GM18870 (cell line): ENCODE data around the gene GIT2.

Source experiments
- ATAC-seq: cut with Tn5 transposase; IDR thresholded peaks from one replicate; pipeline ENCODE4 v1.9.1; 2021; ENCODE audit warnings: moderate library complexity; ENCODE audit not compliant: unreplicated experiment

GIT2 gene

GRCh38 chr12:109982210-109982609 lies 14.0 kb downstream of the GIT2 start:
- ATAC-seq: no peak

- ATAC-seq: no peak
Observed at GRCh38 chr12:109981311-109981710, 14.9 kb downstream of the GIT2 start.

- no peak for ATAC-seq
Observed at GRCh38 chr12:109972821-109973220, 23.3 kb downstream of the GIT2 start.

- ATAC-seq: no peak
Observed at GRCh38 chr12:109968801-109969200, 27.4 kb downstream of the GIT2 start.

- ATAC-seq: no peak
Observed at GRCh38 chr12:109968032-109968420, 28.1 kb downstream of the GIT2 start.

DNA sequence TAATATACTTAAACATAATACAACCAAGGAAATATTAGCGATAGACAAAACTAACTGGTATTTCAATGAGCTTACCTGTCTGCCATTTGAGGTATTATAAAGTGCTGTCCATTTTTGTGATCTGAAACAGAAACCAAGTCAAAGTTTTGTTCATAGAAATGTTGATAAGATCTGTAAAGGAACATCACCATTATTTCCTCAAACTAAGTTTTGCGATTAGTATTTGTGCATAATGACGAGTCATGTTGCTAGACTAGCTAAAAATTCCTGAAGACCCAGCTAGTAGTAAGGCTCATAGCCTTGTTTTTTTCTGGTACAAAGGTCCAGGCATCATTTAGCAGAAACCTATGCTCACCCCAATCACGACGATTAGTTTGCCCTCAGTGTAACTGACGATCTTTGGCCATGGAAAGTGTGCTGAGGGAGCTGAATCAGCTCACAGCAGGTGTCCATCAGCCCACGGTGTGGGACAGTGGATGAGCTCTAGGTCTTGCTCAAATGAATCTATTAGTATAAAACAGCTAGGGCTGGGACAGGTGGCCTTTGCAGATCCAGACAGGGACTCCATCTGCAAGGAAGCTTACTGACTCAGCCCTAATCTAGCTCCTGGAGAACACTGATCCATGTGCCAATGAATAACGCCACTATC lies 28.7 kb downstream of the GIT2 start:
- no peak for ATAC-seq

GRCh38 chr12:109966546-109966945 lies 29.6 kb downstream of the GIT2 start:
- ATAC-seq: no peak

GRCh38 chr12:109963743-109964429 lies 32.3 kb downstream of the GIT2 start:
- no peak for ATAC-seq

- no peak for ATAC-seq
Observed at GRCh38 chr12:109963330-109963729, 32.8 kb downstream of the GIT2 start.

DNA sequence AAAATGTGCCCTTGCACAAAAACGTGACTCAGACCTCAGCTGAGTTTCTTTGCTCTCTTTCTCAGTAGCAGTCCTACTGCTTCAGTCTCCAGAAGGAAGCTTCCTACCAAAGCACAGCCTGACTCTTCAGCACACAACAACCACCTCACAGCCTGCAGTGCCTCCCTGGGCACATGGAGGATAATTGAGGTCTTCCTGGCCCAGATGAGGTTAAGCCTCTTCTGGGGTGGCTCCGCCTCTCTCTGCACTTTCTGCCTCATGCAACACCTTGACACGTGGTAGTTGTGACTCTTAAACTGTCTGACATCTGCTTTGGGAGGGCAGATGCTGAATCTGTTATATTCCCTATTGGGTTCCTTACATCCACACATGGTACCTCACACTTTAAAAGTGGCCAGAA lies 33.8 kb downstream of the GIT2 start:
- no peak for ATAC-seq

- ATAC-seq: no peak
Observed at GRCh38 chr12:109961612-109962011, 34.6 kb downstream of the GIT2 start.

DNA sequence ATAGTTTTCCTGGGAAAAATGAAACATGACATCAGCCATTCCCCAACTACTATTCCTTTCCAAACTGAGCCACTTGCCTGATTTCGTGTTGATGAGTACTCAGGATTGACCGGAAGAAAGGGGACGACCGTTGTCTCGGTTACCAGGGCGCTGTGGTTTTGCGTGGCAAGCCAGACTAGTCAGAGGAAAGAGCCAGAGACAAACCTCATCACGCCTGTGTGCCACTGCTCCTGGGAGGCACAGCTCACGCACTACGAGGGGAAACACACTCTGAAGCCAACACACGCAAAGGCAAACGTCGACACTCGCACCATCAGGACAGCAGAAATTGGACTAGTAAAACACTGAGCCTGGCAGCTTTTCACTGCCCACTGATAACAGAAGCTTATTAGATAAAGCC lies 35.0 kb downstream of the GIT2 start:
- ATAC-seq: no peak

DNA sequence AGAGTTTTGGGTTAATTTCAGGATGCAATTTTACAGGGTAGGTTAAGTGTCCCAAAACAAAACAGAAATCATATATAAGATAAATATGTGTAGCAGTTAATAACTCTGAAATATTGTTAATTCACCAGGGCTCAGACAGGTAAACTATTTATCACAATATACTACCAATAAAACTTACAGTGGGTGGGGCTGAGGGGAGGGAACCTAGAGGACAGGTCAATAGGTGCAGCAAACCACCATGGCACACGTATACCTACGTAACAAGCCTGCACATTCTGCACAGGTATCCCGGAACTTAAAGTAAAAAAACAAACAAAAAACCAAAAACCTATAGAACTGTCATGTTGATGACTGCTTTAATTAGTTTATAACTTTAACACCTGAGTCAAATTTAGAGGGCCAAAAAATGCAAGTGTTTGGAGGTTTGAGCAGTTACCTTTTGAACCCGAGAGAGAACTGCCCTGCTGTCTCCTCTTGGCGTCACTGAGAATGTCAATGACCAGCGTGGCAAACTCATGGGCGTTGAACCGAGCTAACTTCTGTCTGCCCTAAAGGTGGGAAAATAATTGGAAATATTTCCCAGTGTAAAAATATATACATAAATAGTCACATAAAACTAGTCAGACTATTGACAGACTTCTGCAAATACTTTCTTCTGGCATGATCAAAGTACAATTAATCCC lies 36.6 kb downstream of the GIT2 start:
- ATAC-seq: no peak

GRCh38 chr12:109958374-109958773 lies 37.8 kb downstream of the GIT2 start:
- ATAC-seq: no peak

- no peak for ATAC-seq
Observed at GRCh38 chr12:109953656-109954055, 42.5 kb downstream of the GIT2 start.

DNA sequence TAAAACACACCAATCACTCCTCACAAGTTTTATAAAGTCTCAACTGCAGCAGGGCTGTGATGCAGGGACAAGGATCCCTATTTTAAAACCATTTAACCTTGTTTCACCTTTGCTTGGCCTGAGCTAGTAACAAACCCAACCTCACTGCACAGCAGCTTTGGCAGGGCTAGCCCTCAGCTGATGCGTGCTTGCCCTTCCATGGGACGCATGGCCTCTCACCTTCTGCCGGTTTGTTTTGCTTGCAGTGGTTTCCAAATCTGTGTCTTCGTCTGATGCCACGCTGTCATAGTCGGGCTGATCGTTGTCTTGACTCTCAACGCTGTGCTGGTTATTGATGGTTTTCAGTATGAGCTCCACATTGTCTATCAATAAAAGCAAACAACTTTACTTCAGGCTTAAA lies 43.3 kb downstream of the GIT2 start:
- no peak for ATAC-seq

DNA sequence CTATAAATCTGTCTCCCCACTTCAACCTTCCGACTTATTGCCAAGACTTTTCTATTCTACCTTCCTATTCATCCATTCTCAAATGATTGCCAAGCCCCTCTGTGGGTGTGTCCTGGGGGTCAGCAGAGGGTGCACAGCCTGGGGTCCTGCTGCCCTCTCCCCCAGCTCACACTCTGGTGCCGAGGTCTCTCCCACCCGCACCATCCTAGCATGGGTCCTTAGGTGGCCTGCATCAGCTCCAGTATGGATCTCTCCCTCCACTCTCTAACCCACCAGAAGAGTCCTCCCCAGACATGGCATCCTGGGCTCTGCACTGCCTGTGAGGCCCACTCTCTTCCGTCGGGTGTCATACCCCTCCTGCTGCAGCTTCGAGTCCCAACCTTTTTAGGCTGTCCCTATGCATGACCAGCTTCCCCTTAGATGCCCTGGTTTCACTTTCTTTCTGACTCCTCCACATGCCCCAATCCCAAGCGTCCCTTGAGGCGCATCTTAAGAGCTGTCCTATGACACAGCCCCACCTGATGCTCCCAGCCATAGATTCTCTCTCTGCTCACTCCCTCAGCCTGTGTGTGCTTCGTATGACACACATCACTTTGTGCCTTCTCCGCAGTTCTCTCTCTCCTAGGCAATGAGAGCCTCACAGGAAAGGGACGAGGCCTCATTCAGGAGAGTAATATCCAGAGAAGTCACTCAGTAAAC lies 43.9 kb downstream of the GIT2 start:
- no peak for ATAC-seq

DNA sequence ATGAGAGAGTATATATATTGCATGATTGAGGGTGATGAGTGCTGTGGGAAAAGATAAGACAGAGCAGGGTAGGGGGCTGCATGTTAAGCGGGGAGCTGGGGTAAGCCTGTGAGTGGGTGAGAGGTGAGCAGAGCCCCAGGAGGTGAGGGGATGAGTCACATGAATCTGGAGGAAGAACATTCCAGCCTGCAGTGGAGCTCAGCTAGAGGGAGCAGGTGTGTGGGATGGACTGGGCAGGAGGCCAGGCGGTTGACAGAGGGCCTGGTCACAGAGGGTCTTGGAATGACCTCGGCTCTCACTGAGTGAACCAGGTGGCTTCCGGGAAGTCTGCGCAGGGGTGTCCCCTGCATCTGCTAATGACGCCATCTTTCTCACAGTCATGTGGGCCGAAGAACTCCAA lies 44.4 kb downstream of the GIT2 start:
- no peak for ATAC-seq

- ATAC-seq: no peak
Observed at GRCh38 chr12:109951136-109951535, 45.0 kb downstream of the GIT2 start.

DNA sequence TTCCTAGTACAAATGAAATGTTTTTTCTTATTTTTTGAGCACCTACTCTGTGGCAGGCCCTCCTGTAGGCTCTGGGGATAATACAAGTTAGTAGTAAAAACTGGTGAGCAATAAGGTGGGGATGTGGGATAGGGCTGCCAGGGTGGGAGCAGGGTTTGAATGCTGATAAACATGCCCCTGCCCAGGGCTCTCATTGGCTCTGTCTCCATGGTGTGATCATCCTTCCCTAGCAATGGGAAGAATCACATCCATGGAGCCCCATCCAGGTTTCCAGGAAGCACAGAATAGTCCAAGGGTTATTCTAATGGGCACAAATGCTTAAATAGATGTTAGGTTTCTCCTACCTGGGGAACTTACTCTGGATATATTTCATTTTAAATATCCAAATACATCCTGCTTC lies 45.5 kb downstream of the GIT2 start:
- ATAC-seq: no peak

GRCh38 chr12:109949089-109949488 lies 47.1 kb downstream of the GIT2 start:
- no peak for ATAC-seq

DNA sequence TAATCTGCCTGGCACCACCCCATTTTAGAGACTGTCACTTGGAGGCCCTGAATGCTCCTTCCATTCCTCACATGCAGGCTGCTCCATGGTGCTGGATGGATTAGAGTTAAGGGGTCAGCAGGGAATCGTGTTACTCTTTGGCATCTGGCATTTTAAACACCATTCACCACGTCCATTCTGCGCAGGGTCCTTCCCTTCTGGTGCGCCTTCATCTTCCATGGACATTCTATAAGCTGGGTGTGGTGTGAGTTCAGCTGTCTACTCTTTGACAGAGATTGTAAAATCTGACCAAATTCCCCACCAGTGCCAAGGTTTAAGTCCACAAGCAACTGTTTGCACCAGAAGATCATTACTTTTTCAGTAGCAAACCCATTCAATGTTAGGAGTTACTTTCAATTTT lies 47.8 kb downstream of the GIT2 start:
- no peak for ATAC-seq
